ENCODE results near the gene MACROD2.

Gene MACROD2

GRCh38 chr20:15336011-15336410 lies 1340.7 kb downstream of the MACROD2 start:
- TF ChIP-seq CTCF (IDR thresholded peaks at IDR 0.05; ENCODE audit: insufficient read depth, missing control alignments), result no peak
- no peak for DNase-seq (ENCODE audit: insufficient read length, low spot score)
- no peak for FAIRE-seq

- no peak for DNase-seq (ENCODE audit: insufficient read length, low spot score)
- TF ChIP-seq CTCF (IDR thresholded peaks at IDR 0.05; ENCODE audit: insufficient read depth, missing control alignments), result no peak
- no peak for FAIRE-seq
These were observed 1341.2 kb downstream of the MACROD2 start for GRCh38 chr20:15336536-15336935.

GRCh38 chr20:15339264-15339663 lies 1343.9 kb downstream of the MACROD2 start:
- FAIRE-seq, result no peak
- DNase-seq (ENCODE audit: insufficient read length, low spot score), result no peak
- TF ChIP-seq CTCF (IDR thresholded peaks at IDR 0.05; ENCODE audit: insufficient read depth, missing control alignments), result no peak

- no peak for DNase-seq (ENCODE audit: insufficient read length, low spot score)
- TF ChIP-seq CTCF (IDR thresholded peaks at IDR 0.05; ENCODE audit: insufficient read depth, missing control alignments), result no peak
- FAIRE-seq, result no peak
These were observed 1347.7 kb downstream of the MACROD2 start for GRCh38 chr20:15342991-15343523.

GRCh38 chr20:15345287-15345686 lies 1350.0 kb downstream of the MACROD2 start:
- TF ChIP-seq CTCF (IDR thresholded peaks at IDR 0.05; ENCODE audit: insufficient read depth, missing control alignments), result no peak
- no peak for DNase-seq (ENCODE audit: insufficient read length, low spot score)
- no peak for FAIRE-seq

- no peak for DNase-seq (ENCODE audit: insufficient read length, low spot score)
- no peak for FAIRE-seq
- TF ChIP-seq CTCF (IDR thresholded peaks at IDR 0.05; ENCODE audit: insufficient read depth, missing control alignments), result no peak
These were observed 1351.5 kb downstream of the MACROD2 start for GRCh38 chr20:15346657-15347280.

- no peak for TF ChIP-seq CTCF (IDR thresholded peaks at IDR 0.05; ENCODE audit: insufficient read depth, missing control alignments)
- no peak for DNase-seq (ENCODE audit: insufficient read length, low spot score)
- no peak for FAIRE-seq
These were observed 1363.7 kb downstream of the MACROD2 start for GRCh38 chr20:15359056-15359455.

Data from D721Med (cell line).